ENCODE results near the gene LYRM9. TPM values are rescaled to one million over a fixed set of nuclear protein-coding genes. Genes with fewer than 3 reads are reported as not detected.

LYRM9 gene
- total and polyA plus RNA-seq, 2 donors from 2014 or later, result 21.7 to 29.1 TPM

- no peak overlapping the region for H3K4me3 ChIP-seq (ENCODE audit: low read length in 3 of 3)
- no peaks in the 10 kb centered on the region for H3K36me3 ChIP-seq (ENCODE audit: control insufficient read depth in 2 of 3, insufficient read depth in 3 of 3, low read length in 3 of 3)
- H3K9me3 ChIP-seq (ENCODE audit: control insufficient read depth in 2 of 3, insufficient read depth in 1 of 3, low read length in 3 of 3), result no peaks in the 10 kb centered on the region
- no peak overlapping the region for H3K27ac ChIP-seq (ENCODE audit: low read depth in 2 of 2, low read length in 2 of 2)
- no peak for TF ChIP-seq CTCF (IDR thresholded peaks at IDR 0.05; ENCODE audit: borderline replicate concordance, extremely low read depth, insufficient read depth)
- no peaks in the 10 kb centered on the region for H3K27me3 ChIP-seq (ENCODE audit: control insufficient read depth, insufficient read depth, low read length)
- intact Hi-C loops (cut with DNase I), result no loop called here
- DNase-seq (no peak), FAIRE-seq (no peak)
- no peak overlapping the region for H3K9ac ChIP-seq (ENCODE audit: low read length in 3 of 3)
- H3K4me1 ChIP-seq (ENCODE audit: control insufficient read depth in 2 of 3, insufficient read depth in 2 of 3, low read depth in 1 of 3, low read length in 3 of 3), result no peaks in the 10 kb centered on the region
Measured at GRCh38 chr17:27921599-27921998, 28.4 kb upstream of the LYRM9 start.

GRCh38 chr17:27921077-27921476 is 27.9 kb upstream of the LYRM9 start:
- Histone ChIP-seq H3K27ac (ENCODE audit: low read depth in 2 of 2, low read length in 2 of 2) (no peak overlapping the region), H3K4me3 (ENCODE audit: low read length in 3 of 3) (no peak overlapping the region), H3K36me3 (ENCODE audit: control insufficient read depth in 2 of 3, insufficient read depth in 3 of 3, low read length in 3 of 3) (no peaks in the 10 kb centered on the region), H3K27me3 (ENCODE audit: control insufficient read depth, insufficient read depth, low read length) (no peaks in the 10 kb centered on the region), H3K4me1 (ENCODE audit: control insufficient read depth in 2 of 3, insufficient read depth in 2 of 3, low read depth in 1 of 3, low read length in 3 of 3) (no peaks in the 10 kb centered on the region), H3K9ac (ENCODE audit: low read length in 3 of 3) (no peak overlapping the region), H3K9me3 (ENCODE audit: control insufficient read depth in 2 of 3, insufficient read depth in 1 of 3, low read length in 3 of 3) (no peaks in the 10 kb centered on the region)
- FAIRE-seq (no peak), DNase-seq (no peak)
- TF ChIP-seq CTCF (IDR thresholded peaks at IDR 0.05; ENCODE audit: borderline replicate concordance, extremely low read depth, insufficient read depth), result no peak
- intact Hi-C loops (cut with DNase I), result no loop called here

- no peak for FAIRE-seq
- intact Hi-C loops (cut with DNase I), result no loop called here
Measured at GRCh38 chr17:27920569-27920968, 27.4 kb upstream of the LYRM9 start.

More at GRCh38 chr17:27920569-27920968, 27.4 kb upstream of the LYRM9 start:
- DNase-seq, result no peak
- Histone ChIP-seq H3K4me1 (ENCODE audit: control insufficient read depth in 2 of 3, insufficient read depth in 2 of 3, low read depth in 1 of 3, low read length in 3 of 3) (no peaks in the 10 kb centered on the region), H3K9me3 (ENCODE audit: control insufficient read depth in 2 of 3, insufficient read depth in 1 of 3, low read length in 3 of 3) (no peaks in the 10 kb centered on the region), H3K27me3 (ENCODE audit: control insufficient read depth, insufficient read depth, low read length) (no peaks in the 10 kb centered on the region), H3K36me3 (ENCODE audit: control insufficient read depth in 2 of 3, insufficient read depth in 3 of 3, low read length in 3 of 3) (no peaks in the 10 kb centered on the region), H3K9ac (ENCODE audit: low read length in 3 of 3) (no peak overlapping the region), H3K4me3 (ENCODE audit: low read length in 3 of 3) (no peak overlapping the region), H3K27ac (ENCODE audit: low read depth in 2 of 2, low read length in 2 of 2) (no peak overlapping the region)
- TF ChIP-seq CTCF (IDR thresholded peaks at IDR 0.05; ENCODE audit: borderline replicate concordance, extremely low read depth, insufficient read depth), result no peak
